GM18499 (cell line): ENCODE data around the gene QKI.
A peak's percentile ranks its signal among the peaks of the same experiment; 100 is the strongest.
"Not testable (repeated sequence)": the region's sequence is repeated elsewhere in the genome, so short reads cannot be mapped to it uniquely, and the experiment has no call there.

Experiments used
- ATAC-seq: cut with Tn5 transposase; IDR thresholded peaks from one replicate; pipeline ENCODE4 v1.9.1; 2021; ENCODE audit warnings: moderate number of reproducible peaks; ENCODE audit not compliant: insufficient read depth, unreplicated experiment

The QKI gene

DNA sequence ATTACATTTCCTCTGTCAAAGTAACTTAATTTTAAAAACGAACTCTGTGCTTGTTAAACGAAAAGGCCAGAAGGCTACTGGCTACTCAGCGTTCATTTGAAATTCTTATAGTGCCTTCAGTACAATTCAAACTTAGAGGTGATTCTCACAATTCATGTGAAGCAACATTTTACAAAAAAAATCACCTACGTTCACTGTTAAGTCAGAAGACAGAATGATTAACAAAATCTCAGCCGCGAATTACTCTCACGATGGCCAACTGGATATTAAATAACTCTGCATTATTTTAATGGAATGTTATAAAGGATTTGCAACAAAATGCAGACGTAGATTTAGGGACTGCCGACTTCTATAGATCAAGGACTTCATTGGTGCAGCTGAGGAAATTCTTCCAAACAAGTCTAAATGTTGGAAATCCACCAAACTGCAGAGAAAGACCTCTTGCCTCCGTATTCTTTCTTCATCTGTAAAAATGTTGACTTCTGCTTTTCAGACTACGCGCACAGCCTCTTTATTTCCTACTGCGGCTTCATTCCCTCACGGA lies 1.6 kb upstream of the QKI start:
- ATAC-seq: no peak

DNA sequence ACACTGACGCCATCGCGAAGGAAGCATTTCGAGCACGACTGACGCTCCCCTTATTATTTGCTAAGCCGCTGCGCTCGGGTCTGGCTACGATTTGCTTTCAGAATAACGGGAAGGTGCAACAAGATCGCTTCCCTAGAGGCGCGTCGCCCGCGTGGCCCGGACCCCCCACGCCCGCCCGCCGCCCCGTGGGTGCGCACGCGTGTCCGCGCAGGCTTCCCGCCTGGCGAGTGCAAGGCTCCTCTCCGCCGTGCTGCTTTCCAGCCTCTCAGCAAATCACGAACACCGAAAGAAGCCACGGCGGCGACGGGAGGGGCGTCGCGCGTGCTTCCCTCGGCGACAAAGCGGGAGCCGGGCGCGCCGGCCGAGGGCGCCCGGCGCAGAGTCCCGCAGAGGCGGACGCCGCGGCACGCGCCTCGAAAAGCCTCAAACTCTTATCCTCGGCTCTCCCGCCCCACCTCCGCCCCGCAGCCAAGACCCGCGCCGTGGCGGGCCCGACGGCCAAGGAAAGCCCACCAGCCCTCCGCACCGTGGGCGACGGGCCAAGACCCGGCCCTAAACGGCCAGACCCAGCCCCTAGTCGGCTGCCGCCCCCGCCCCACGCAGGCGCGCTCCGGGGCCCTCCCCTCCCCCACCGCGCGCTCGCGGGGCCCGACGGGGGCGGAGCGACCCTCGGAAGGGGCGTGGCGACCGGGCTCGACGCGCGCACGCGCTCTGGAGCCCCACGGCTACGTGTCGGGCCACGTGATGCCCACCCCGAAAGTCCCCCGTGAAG lies 987 bp upstream of the QKI start:
- peak; percentile 32 for ATAC-seq

DNA sequence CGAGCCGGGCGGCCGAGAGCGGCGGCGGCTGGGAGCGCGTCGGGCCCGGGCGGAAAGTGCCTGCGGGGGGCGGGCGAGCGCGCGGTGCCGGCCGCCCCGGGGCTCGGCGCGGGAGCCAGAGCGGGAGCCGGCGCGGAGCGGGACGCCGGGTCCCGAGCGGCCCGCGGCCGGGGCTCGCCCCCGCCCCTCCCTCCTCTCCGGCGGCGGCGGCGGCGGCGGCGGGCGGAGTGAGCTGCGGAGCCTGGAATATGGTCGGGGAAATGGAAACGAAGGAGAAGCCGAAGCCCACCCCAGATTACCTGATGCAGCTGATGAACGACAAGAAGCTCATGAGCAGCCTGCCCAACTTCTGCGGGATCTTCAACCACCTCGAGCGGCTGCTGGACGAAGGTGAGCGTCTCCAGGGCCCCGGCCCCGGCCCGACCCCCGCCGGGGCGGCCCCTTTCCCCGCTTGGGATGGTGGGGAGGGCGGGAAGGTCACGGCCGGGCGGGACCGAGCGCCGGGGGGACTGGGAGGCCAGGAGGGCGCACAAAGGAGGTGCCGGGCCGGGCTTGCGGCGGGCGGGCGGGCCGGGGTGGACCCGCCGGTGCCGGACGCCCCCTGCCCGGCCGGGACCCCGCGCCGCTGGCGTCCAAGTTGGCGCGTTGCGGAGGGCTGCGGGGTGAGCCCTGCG lies 565 bp downstream of the QKI start:
- ATAC-seq: no peak

- no peak for ATAC-seq
Observed at GRCh38 chr6:163415620-163416556, 1.4 kb downstream of the QKI start.

GRCh38 chr6:163416557-163417253 lies 2.2 kb downstream of the QKI start:
- ATAC-seq: no peak

DNA sequence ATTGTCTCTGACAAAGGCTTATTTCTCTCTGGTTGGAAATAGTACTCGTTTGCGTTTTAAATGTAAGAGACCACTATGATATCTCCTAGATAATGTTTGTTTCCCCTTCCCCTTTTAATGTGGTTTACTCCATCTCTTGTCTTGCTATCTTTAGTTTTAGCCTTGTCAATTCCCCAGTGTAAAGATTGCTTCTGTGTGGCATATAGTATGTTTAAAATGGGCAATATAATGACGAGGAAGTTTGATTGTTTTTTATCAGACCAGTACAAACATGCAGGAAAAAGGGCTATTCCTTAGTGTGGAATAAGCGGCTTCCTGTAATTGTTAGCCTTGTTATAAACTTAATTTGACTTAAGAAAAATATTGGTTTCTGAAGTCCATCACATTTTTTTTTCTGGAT lies 3.1 kb downstream of the QKI start:
- no peak for ATAC-seq

- ATAC-seq: no peak
Observed at GRCh38 chr6:163418311-163419029, 4.0 kb downstream of the QKI start.

DNA sequence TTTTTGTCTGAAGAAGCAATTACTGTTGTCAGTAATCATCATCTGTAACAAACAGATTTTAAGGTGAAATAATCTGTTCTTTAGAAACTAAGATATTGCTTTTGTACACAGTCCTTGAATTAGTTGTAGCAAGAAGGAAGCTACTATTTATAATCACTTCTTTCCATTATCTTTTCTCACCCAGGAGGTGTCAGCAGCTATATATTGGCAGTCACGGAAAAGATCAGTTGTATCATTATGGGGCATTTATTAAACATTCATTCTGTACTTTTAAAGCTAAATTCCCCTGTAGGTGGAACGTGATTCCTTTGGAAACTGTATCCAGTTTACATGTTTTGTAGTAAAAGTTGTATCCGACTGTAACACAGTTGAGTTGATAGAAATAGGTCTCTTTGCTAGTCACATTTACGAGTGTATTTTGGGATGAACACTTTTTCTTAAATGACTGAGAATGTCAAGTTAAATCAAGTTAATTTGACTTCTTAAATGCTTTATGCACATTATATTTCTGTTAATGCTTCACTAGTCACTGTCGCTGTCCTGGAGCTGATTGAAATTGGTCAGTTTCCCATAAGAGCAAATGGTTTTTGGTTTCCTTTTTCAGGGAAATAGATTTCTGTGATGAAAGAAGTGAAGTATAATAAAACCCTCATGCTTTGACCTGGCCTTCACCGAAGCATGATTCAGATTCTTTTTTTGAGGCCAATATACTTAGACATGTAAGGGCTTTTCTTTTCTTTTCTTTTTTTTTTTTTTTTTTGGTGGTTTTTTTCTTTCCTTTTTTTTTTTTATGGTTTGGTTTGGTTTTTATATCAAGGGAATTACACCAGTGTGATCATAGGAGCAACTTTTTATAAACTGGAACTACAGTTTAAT lies 5.1 kb downstream of the QKI start:
- no peak for ATAC-seq

GRCh38 chr6:163420289-163420614 lies 5.7 kb downstream of the QKI start:
- ATAC-seq: no peak

GRCh38 chr6:163422550-163422949 lies 8.0 kb downstream of the QKI start:
- ATAC-seq: no peak

DNA sequence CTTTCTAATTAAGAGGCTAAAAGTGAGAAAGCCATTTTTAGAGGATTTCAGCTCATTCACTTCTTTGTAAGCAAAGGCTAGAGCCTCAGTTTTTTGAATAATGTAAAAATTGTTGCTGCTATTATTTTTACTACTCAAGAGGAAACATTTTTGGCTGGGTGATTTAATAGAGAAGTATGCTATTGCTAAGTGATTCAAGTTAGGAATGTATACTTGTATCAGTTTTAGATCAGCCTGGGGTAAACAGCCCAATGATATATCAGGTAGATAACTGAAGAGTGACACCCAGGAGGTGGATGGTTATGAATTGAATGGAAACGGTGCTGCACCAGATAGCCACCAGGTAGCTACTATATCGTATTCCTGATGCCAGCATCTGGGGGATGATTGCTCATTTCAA lies 9.2 kb downstream of the QKI start:
- no peak for ATAC-seq

- no peak for ATAC-seq
Observed at GRCh38 chr6:163427498-163428254, 13.2 kb downstream of the QKI start.

DNA sequence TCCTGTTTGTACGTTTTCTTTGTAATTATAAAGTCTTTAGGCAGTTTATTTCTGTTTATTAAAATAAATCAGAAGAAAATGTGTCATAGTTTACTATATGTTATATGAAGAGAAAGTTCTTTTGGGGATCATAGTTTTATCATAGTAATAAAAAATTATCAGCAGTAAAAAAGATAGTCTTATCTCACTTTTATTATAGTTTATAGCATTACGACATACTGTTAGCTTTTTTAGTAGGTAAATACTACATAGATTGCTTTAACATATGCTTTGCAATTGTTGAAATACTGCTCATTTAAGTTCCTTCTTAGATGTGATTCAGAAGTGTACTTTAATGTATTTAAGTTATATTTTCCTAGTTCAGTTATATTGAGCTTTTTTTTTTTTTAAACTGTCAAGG lies 13.9 kb downstream of the QKI start:
- no peak for ATAC-seq

- ATAC-seq: no peak
Observed at GRCh38 chr6:163429858-163430448, 15.4 kb downstream of the QKI start.

- no peak for ATAC-seq
Observed at GRCh38 chr6:163432300-163432699, 17.8 kb downstream of the QKI start.

DNA sequence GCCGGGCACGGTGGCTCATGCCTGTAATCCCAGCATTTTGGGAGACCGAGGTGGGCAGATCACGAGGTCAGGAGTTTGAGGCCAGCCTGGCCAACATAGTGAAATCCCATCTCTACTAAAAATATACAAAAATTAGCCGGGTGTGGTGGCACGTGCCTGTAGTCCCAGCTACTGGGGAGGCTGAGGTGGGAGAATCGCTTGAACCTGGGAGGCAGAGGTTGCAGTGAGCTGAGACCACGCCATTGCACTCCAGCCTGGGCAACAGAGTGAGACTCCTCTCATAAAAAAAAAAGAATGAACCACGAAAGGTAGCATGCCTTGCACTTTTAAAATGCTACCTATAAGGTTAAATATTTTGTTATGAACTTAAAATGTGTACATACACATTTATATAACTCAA lies 19.0 kb downstream of the QKI start:
- not testable (repeated sequence) for ATAC-seq

- ATAC-seq: no peak
Observed at GRCh38 chr6:163435023-163435422, 20.5 kb downstream of the QKI start.

DNA sequence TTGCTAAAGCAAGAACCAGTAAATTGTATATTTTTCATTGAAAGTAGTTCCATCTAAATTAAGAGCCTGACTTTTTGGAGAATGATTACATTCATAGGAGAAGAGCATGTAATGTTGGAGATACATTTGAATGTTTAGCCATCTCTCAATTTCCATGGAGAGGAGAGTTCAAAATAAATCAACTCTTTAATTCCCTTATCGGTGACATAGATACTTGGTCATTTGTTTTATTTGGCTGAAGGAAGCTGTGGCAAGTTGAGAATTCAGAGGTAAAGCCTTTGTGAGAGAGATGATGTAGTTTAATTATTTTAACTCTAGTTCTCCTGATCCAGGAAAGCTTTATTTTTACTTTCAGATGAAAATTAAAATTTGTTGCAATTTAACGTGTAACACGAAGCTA lies 22.3 kb downstream of the QKI start:
- no peak for ATAC-seq
